ENCODE results near the gene SOX4.

SOX4 gene

DNA sequence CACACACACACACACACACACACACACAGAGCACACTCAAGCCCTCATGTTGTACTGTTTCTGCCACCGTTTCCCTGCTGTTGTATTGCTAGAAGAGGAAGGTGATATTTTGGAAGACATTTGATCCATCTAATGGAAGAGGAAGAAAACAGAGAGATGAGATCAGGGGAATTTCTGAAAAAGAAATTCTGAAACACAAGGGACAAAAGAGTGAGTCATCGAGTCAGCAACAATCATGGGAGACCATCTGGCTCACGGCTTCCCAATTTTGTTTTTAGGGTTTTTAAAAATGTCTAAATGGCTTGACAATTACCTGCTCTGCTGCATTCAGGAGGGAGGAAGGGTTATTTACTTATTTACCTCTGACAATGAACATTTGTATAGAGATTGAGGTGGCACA, 22.0 kb downstream of the SOX4 start (continued):
- no peak for TF ChIP-seq GLI2 (tag by site-specific recombination; IDR thresholded peaks at IDR 0.05; ENCODE audit: borderline replicate concordance, low read depth)
- TF ChIP-seq SCRT1 (tag by site-specific recombination; IDR thresholded peaks at IDR 0.05; ENCODE audit: borderline replicate concordance) = no peak

DNA sequence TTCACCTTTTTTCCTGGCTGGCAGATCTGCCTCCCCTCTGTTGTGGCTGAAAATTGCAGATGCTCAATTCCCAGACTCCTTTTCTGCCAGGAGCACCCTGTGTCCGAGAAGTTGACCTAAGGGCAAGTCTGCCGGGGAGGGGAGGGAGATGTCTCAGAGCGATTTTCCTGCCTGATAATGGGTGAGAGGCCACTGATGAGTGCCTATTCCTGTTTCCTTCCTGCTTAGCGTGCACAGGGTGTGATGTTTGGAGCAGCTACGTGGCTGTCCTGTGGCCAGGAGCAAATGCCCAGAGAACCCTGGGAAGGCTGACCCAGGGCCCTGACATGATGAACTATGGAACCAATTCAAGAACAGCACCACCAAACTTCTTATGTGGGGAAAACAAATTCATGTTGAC, 22.5 kb downstream of the SOX4 start:
- Histone ChIP-seq H3K9me3 (ENCODE audit: control insufficient read depth, insufficient read depth, low read depth, low read length) (no peaks in the 10 kb centered on the region), H3K4me1 (ENCODE audit: control insufficient read depth, insufficient read depth, low read length) (peaks cover 18% of the 10 kb centered on the region), H3K27ac (ENCODE audit: extremely low read depth, low read depth, low read length) (no peak overlapping the region), H3K36me3 (ENCODE audit: control insufficient read depth in 2 of 2, insufficient read depth in 1 of 2, low read length in 2 of 2) (no peaks in the 10 kb centered on the region), H3K4me3 (ENCODE audit: low read depth, low read length) (no peak overlapping the region)
- CTCF ChIA-PET = no interaction called here
- TF ChIP-seq, protein P1, sequence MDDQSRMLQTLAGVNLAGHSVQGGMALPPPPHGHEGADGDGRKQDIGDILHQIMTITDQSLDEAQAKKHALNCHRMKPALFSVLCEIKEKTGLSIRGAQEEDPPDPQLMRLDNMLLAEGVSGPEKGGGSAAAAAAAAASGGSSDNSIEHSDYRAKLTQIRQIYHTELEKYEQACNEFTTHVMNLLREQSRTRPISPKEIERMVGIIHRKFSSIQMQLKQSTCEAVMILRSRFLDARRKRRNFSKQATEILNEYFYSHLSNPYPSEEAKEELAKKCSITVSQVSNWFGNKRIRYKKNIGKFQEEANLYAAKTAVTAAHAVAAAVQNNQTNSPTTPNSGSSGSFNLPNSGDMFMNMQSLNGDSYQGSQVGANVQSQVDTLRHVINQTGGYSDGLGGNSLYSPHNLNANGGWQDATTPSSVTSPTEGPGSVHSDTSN (CRISPR knock-in tag; IDR thresholded peaks at IDR 0.05) = no peak
- no peak for TF ChIP-seq TRIM28 (IDR thresholded peaks at IDR 0.05; ENCODE audit: borderline replicate concordance, low read length)
- no peak for TF ChIP-seq ZNF366 (tag by site-specific recombination; conservative IDR thresholded peaks at IDR 0.05)
- TF ChIP-seq, protein P2, sequence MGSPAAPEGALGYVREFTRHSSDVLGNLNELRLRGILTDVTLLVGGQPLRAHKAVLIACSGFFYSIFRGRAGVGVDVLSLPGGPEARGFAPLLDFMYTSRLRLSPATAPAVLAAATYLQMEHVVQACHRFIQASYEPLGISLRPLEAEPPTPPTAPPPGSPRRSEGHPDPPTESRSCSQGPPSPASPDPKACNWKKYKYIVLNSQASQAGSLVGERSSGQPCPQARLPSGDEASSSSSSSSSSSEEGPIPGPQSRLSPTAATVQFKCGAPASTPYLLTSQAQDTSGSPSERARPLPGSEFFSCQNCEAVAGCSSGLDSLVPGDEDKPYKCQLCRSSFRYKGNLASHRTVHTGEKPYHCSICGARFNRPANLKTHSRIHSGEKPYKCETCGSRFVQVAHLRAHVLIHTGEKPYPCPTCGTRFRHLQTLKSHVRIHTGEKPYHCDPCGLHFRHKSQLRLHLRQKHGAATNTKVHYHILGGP (tag by site-specific recombination; IDR thresholded peaks at IDR 0.05) = no peak
- TF ChIP-seq HOXD13 (CRISPR knock-in tag; IDR thresholded peaks at IDR 0.05; ENCODE audit: borderline replicate concordance) = no peak
- no peak for TF ChIP-seq EGR2 (tag by site-specific recombination; IDR thresholded peaks at IDR 0.05; ENCODE audit: low read depth)
- TF ChIP-seq ZNF747 (tag by site-specific recombination; IDR thresholded peaks at IDR 0.05) = no peak
- TF ChIP-seq KLF16 (tag by site-specific recombination; IDR thresholded peaks at IDR 0.05) = no peak
- no peak for TF ChIP-seq ZNF501 (tag by site-specific recombination; IDR thresholded peaks at IDR 0.05)
- no peak for TF ChIP-seq ZNF555 (tag by site-specific recombination; conservative IDR thresholded peaks at IDR 0.05)
- POLR2A ChIA-PET = no interaction called here

DNA sequence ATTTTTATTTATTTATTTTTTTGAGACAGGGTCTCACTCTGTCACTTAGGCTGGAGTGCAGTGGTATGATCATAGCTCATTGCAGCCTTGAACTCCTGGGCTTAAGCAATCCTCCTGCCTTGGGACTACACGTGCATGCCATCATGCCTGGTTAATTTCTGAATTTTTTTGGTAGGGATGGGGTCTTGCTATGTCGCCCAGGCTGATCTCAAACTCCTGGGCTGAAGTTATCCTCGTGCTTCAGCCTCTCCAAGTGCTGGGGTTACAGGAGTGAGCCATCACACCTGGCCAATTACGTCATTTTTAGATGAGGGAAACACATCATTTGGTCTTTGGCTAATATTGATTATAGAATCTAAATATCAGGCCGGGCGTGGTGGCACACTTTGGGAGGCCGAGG, 32.1 kb downstream of the SOX4 start:
- Histone ChIP-seq H3K4me3 (ENCODE audit: low read depth, low read length) (no peak overlapping the region), H3K4me1 (ENCODE audit: control insufficient read depth, insufficient read depth, low read length) (no peaks in the 10 kb centered on the region), H3K27ac (ENCODE audit: extremely low read depth, low read depth, low read length) (no peak overlapping the region), H3K9me3 (ENCODE audit: control insufficient read depth, insufficient read depth, low read depth, low read length) (no peaks in the 10 kb centered on the region), H3K36me3 (ENCODE audit: control insufficient read depth in 2 of 2, insufficient read depth in 1 of 2, low read length in 2 of 2) (no peaks in the 10 kb centered on the region)
- ChIA-PET CTCF (interaction anchor here (0.7 kb wide), 1 partner anchor 38 kb away, joined by 3 read pairs; no protein-coding TSS in a partner anchor), POLR2A (no interaction called here)
- peak; percentile 74 for TF ChIP-seq ZNF121 (tag by site-specific recombination; IDR thresholded peaks at IDR 0.05)
- TF ChIP-seq ZNF621 (tag by site-specific recombination; IDR thresholded peaks at IDR 0.05) = no peak

DNA sequence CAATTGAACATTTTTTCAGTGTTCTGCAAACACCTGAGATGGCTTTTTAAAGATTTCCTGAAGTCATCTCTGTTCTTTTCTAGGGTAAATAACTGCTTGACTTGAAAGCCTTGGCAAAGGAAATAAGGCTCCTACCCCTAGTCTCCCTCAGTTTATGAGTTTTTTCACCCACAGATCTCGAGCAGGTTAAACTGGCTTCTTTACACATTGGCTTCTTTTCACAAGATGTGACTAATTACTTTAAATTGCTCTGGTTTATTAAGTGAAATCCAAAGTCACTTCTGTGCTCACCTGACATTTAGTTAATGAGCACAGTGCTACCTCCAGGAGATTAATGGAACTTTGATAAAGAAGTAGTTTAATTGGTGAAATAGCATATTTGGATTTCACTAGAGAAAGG, 33.2 kb downstream of the SOX4 start:
- ChIA-PET POLR2A (no interaction called here), CTCF (interaction anchor here (0.6 kb wide), 1 partner anchor 178 kb away, joined by 3 read pairs; no protein-coding TSS in a partner anchor)
- H3K4me1 ChIP-seq (ENCODE audit: control insufficient read depth, insufficient read depth, low read length) = no peaks in the 10 kb centered on the region
- no peak for TF ChIP-seq ZNF16 (tag by site-specific recombination; IDR thresholded peaks at IDR 0.05; ENCODE audit: low read depth)
- H3K9me3 ChIP-seq (ENCODE audit: control insufficient read depth, insufficient read depth, low read depth, low read length) = no peaks in the 10 kb centered on the region
- no peak overlapping the region for H3K27ac ChIP-seq (ENCODE audit: extremely low read depth, low read depth, low read length)
- no peak overlapping the region for H3K4me3 ChIP-seq (ENCODE audit: low read depth, low read length)
- H3K36me3 ChIP-seq (ENCODE audit: control insufficient read depth in 2 of 2, insufficient read depth in 1 of 2, low read length in 2 of 2) = no peaks in the 10 kb centered on the region

DNA sequence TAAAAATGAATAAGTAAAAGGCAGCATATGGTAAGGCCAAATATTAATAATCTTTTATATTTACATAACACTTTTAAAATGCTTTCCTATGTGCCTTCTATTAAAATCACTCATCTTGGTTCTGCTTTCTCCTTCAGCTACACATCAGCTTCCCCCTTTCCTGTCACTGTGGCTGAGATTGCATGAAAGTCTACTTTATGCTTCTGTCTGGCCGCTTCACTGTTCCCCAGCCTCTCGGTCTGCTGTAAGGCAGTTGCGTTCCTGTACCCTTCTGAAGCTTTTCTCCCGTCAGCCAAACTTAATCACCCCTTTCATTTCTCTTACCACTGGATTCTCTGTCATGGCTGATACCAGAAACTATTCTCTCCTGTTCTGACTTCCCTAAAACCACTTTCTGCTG, 34.6 kb downstream of the SOX4 start:
- ChIA-PET POLR2A (no interaction called here), CTCF (no interaction called here)
- Histone ChIP-seq H3K4me1 (ENCODE audit: control insufficient read depth, insufficient read depth, low read length) (no peaks in the 10 kb centered on the region), H3K9me3 (ENCODE audit: control insufficient read depth, insufficient read depth, low read depth, low read length) (no peaks in the 10 kb centered on the region), H3K36me3 (ENCODE audit: control insufficient read depth in 2 of 2, insufficient read depth in 1 of 2, low read length in 2 of 2) (no peaks in the 10 kb centered on the region), H3K27ac (ENCODE audit: extremely low read depth, low read depth, low read length) (no peak overlapping the region), H3K4me3 (ENCODE audit: low read depth, low read length) (no peak overlapping the region)
- TF ChIP-seq ZNF571 (tag by site-specific recombination; IDR thresholded peaks at IDR 0.05) = no peak
- no peak for TF ChIP-seq YY1 (tag by site-specific recombination; IDR thresholded peaks at IDR 0.05)
- no peak for TF ChIP-seq ZNF112 (tag by site-specific recombination; IDR thresholded peaks at IDR 0.05)
- TF ChIP-seq, protein P3, sequence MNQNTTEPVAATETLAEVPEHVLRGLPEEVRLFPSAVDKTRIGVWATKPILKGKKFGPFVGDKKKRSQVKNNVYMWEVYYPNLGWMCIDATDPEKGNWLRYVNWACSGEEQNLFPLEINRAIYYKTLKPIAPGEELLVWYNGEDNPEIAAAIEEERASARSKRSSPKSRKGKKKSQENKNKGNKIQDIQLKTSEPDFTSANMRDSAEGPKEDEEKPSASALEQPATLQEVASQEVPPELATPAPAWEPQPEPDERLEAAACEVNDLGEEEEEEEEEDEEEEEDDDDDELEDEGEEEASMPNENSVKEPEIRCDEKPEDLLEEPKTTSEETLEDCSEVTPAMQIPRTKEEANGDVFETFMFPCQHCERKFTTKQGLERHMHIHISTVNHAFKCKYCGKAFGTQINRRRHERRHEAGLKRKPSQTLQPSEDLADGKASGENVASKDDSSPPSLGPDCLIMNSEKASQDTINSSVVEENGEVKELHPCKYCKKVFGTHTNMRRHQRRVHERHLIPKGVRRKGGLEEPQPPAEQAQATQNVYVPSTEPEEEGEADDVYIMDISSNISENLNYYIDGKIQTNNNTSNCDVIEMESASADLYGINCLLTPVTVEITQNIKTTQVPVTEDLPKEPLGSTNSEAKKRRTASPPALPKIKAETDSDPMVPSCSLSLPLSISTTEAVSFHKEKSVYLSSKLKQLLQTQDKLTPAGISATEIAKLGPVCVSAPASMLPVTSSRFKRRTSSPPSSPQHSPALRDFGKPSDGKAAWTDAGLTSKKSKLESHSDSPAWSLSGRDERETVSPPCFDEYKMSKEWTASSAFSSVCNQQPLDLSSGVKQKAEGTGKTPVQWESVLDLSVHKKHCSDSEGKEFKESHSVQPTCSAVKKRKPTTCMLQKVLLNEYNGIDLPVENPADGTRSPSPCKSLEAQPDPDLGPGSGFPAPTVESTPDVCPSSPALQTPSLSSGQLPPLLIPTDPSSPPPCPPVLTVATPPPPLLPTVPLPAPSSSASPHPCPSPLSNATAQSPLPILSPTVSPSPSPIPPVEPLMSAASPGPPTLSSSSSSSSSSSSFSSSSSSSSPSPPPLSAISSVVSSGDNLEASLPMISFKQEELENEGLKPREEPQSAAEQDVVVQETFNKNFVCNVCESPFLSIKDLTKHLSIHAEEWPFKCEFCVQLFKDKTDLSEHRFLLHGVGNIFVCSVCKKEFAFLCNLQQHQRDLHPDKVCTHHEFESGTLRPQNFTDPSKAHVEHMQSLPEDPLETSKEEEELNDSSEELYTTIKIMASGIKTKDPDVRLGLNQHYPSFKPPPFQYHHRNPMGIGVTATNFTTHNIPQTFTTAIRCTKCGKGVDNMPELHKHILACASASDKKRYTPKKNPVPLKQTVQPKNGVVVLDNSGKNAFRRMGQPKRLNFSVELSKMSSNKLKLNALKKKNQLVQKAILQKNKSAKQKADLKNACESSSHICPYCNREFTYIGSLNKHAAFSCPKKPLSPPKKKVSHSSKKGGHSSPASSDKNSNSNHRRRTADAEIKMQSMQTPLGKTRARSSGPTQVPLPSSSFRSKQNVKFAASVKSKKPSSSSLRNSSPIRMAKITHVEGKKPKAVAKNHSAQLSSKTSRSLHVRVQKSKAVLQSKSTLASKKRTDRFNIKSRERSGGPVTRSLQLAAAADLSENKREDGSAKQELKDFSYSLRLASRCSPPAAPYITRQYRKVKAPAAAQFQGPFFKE (tag by site-specific recombination; IDR thresholded peaks at IDR 0.05; ENCODE audit: borderline replicate concordance) = no peak
- TF ChIP-seq ZNF324 (tag by site-specific recombination; IDR thresholded peaks at IDR 0.05) = no peak
- TF ChIP-seq ZNF341 (tag by site-specific recombination; IDR thresholded peaks at IDR 0.05; ENCODE audit: low read depth) = no peak
